K562 (cell line): Measurements from ENCODE around the gene MEGF11. TPM values are rescaled to one million over a fixed set of nuclear protein-coding genes. Genes with fewer than 3 reads are reported as not detected.

ENCODE experiments used
- ATAC-seq: fragments of 200-7000 bp; cut with Tn5 transposase; 3 replicates; pipeline ENCODE4 v1.9.1; 2020; ENCODE audit warnings: moderate library complexity
- BruUV-seq: library from RNA; stranded (reverse); fragments of 400-500 nt; replicated peaks from 2 replicates; lab custom pipeline; 2021; lab: Mats Ljungman, UMichigan
- CTCF ChIA-PET: fragments of 300-600 bp; formaldehyde crosslinking; extraction: SDS; loops from one replicate; lab custom pipeline; 2021; ENCODE audit warnings: low intra/inter-chr PET ratio; lab: Yijun Ruan, JAX
- POLR2A ChIA-PET: fragments of 300-600, 350-650 bp; sonication (Branson Sonifier 250); formaldehyde crosslinking; extraction: SDS; loops from one replicate; lab custom pipeline; 2021; ENCODE audit warnings: antibody characterized with exemption, inconsistent platforms; lab: Yijun Ruan, JAX
- DNase-seq, 4 experiments: peaks; one replicate each; pipeline versions ENCODE4 v3.0.0 to v3.0.0-alpha.2; 2011 to 2018; ENCODE audit warnings: low spot score in 3 of 4, mixed read lengths in 3 of 4; ENCODE audit errors: extremely low read depth in 1 of 4
- FAIRE-seq: peaks from 2 replicates; lab custom pipeline; 2011; peaks lifted over from hg19 to GRCh38; lab: Jason Lieb, UNC
- H2AFZ ChIP-seq: 2 replicates; pipeline ENCODE4 v1.6.0; 2011; ENCODE audit warnings: low read depth, low read length, control low read depth, inconsistent platforms
- H3K27ac ChIP-seq: fragments of 200-600 bp; 3 replicates; pipeline ENCODE4 v1.8.0; 2011; ENCODE audit warnings: low read depth, mild to moderate bottlenecking, control low read depth, inconsistent platforms, low read length, moderate library complexity, mixed read lengths; ENCODE audit errors: extremely low read depth
- H3K27me3 ChIP-seq, 2 experiments: fragments of 300-600 bp in 1 of 2; 2 replicates in 1 of 2; 3 replicates in 1 of 2; pipeline versions ENCODE4 v1.6.0 to v1.8.0; 2011; ENCODE audit warnings: inconsistent platforms in 2 of 2, low read length in 2 of 2, mild to moderate bottlenecking in 1 of 2, mixed read lengths in 1 of 2, moderate library complexity in 1 of 2; ENCODE audit not compliant: control insufficient read depth in 2 of 2, insufficient read depth in 2 of 2
- H3K36me3 ChIP-seq: fragments of 300-600 bp; 3 replicates; pipeline ENCODE4 v1.8.0; 2011; ENCODE audit warnings: mild to moderate bottlenecking, low read length, inconsistent platforms; ENCODE audit not compliant: control insufficient read depth, insufficient read depth
- H3K4me1 ChIP-seq, 2 experiments: fragments of 200-600 bp in 1 of 2; replicated peaks in 1 of 2; 2 replicates in 1 of 2; 3 replicates in 1 of 2; pipeline versions ENCODE4 v1.5.1 to v1.8.0; 2011; ENCODE audit warnings: inconsistent platforms in 2 of 2, low read length in 2 of 2, mild to moderate bottlenecking in 1 of 2, mixed read lengths in 1 of 2, moderate library complexity in 1 of 2; ENCODE audit not compliant: control insufficient read depth in 2 of 2, insufficient read depth in 2 of 2
- H3K4me2 ChIP-seq: 2 replicates; pipeline ENCODE4 v1.6.1; 2011; ENCODE audit warnings: low read length, control low read depth, inconsistent platforms, mixed read lengths; ENCODE audit not compliant: insufficient read depth
- H3K4me3 ChIP-seq: fragments of 200-600 bp; sonication (generic), shearing (Covaris generic); 2 replicates; pipeline ENCODE4 v1.5.1; 2016; ENCODE audit warnings: control low read depth, inconsistent platforms
- H3K79me2 ChIP-seq: fragments of 200-600 bp; 3 replicates; pipeline ENCODE4 v1.8.0; 2011; ENCODE audit warnings: low read length, inconsistent platforms; ENCODE audit not compliant: control insufficient read depth, insufficient read depth
- H3K9ac ChIP-seq, 2 experiments: 2 replicates each; pipeline versions ENCODE4 v1.6.0 to v1.6.1; 2011; ENCODE audit warnings: low read depth in 2 of 2, low read length in 2 of 2, control low read depth in 1 of 2, inconsistent platforms in 1 of 2, mild to moderate bottlenecking in 1 of 2, mixed read lengths in 1 of 2; ENCODE audit not compliant: insufficient read depth in 1 of 2
- H3K9me1 ChIP-seq: one replicate; pipeline ENCODE4 v1.6.0; 2011; ENCODE audit warnings: inconsistent platforms, mild to moderate bottlenecking, low read length, moderate library complexity; ENCODE audit not compliant: control insufficient read depth, insufficient read depth
- H3K9me3 ChIP-seq: replicated peaks from 2 replicates; pipeline ENCODE4 v1.5.1; 2011; ENCODE audit warnings: low read depth, low read length, inconsistent platforms; ENCODE audit not compliant: control insufficient read depth, insufficient read depth
- H4K20me1 ChIP-seq: replicated peaks from 2 replicates; pipeline ENCODE4 v1.6.1; 2011; ENCODE audit warnings: low read length, inconsistent platforms, mixed read lengths; ENCODE audit not compliant: control insufficient read depth, insufficient read depth
- BCLAF1 ChIP-seq, 2 experiments: fragments of 450-650 bp in 1 of 2; IDR thresholded peaks; 2 replicates each; pipeline ENCODE4 v1.6.1; 2011 to 2017; ENCODE audit warnings: low read depth in 2 of 2, antibody characterized with exemption in 1 of 2, borderline replicate concordance in 1 of 2, low read length in 1 of 2, mild to moderate bottlenecking in 1 of 2, mixed read lengths in 1 of 2; ENCODE audit not compliant: control insufficient read depth in 1 of 2
- CBFA2T3 ChIP-seq: fragments of 450-650 bp; IDR thresholded peaks from 2 replicates; pipeline ENCODE4 v1.6.1; 2017
- DLX4 ChIP-seq: fragments of 250-450 bp; sonication (Bioruptor Pico); IDR thresholded peaks from 2 replicates; pipeline ENCODE4 v1.6.1; 2021; ENCODE audit warnings: mild to moderate bottlenecking
- ESRRB ChIP-seq: fragments of 250-450 bp; sonication (Bioruptor Pico); IDR thresholded peaks from 2 replicates; pipeline ENCODE4 v1.5.0; 2020; ENCODE audit warnings: mild to moderate bottlenecking, moderate library complexity, borderline replicate concordance
- GTF2B ChIP-seq: IDR thresholded peaks from 2 replicates; pipeline ENCODE4 v1.6.1; 2011; ENCODE audit not compliant: insufficient read length; ENCODE audit errors: extremely low read depth
- HDGF ChIP-seq: fragments of 450-650 bp; IDR thresholded peaks from 2 replicates; pipeline ENCODE4 v1.6.1; 2016
- NKRF ChIP-seq: fragments of 450-650 bp; IDR thresholded peaks from 2 replicates; pipeline ENCODE4 v1.6.1; 2016; ENCODE audit warnings: borderline replicate concordance
- XRCC5 ChIP-seq: fragments of 200-400 bp; formaldehyde crosslinking; IDR thresholded peaks from 2 replicates; pipeline ENCODE4 v1.6.1; 2017; ENCODE audit warnings: low read depth, mild to moderate bottlenecking, low read length
- ZBTB2 ChIP-seq: fragments of 450-650 bp; IDR thresholded peaks from 2 replicates; pipeline ENCODE4 v1.6.1; 2016; ENCODE audit warnings: antibody characterized with exemption
- WGBS: fragments of 100-300 bp; shearing (Covaris generic); methylation state at CpG from one replicate; pipeline ENCODE4 v1.1.6; 2016; ENCODE audit warnings: low coverage, mixed read lengths; ENCODE audit not compliant: insufficient coverage; ENCODE audit errors: missing lambda C conversion rate; 5-methylcytosine and 5-hydroxymethylcytosine counted together
- in situ Hi-C: fragments of 300-500 bp; cut with MboI; formaldehyde crosslinking; loops from 4 replicates; pipeline ENCODE4 v1.15.0; 2018; ENCODE audit warnings: inconsistent platforms, mixed read lengths
- intact Hi-C: fragments of 100-400 bp; cut with micrococcal nuclease; formaldehyde crosslinking; loops from 2 replicates; pipeline ENCODE4 v1.14.2; 2022
- polyA plus RNA-seq, 8 experiments: library from polyadenylated mRNA; depleted of rRNA in 4 of 8; stranded (reverse) in 5 of 8; unstranded in 3 of 8; fragments of >200 nt; fragmentation: Nextera tagmentation in 2 of 8; fragmentation: Illumina TruSeq in 1 of 8; extraction: Ambion mirVana in 2 of 8; extraction: Trizol in 1 of 8; gene quantifications; 2 replicates each; pipeline versions ENCODE4 v1.2.1 to v1.2.3, GENCODE V29; 2011 to 2014; ENCODE audit warnings: inconsistent platforms in 1 of 8, missing spikeins in 1 of 8
- total RNA-seq, 7 experiments: library from RNA; depleted of rRNA in 6 of 7; stranded (reverse); fragments of >200 nt in 6 of 7; fragmentation: Illumina TruSeq in 2 of 7; extraction: Trizol in 2 of 7; gene quantifications; 2 replicates each; pipeline versions ENCODE4 v1.2.1 to v1.2.3, GENCODE V29; 2011 to 2021; ENCODE audit warnings: low replicate concordance in 1 of 7
- TF ChIP-seq, protein P1 (sequence below): fragments of 450-650 bp; IDR thresholded peaks from 2 replicates; pipeline ENCODE4 v1.6.1; 2016; ENCODE audit warnings: low read depth, mild to moderate bottlenecking, moderate library complexity

The MEGF11 gene
- total and polyA plus RNA-seq, 9 of the 15 experiments (the other 6 are each of a cell fraction or from before 2014, with no cell fraction given), result 0.06 to 0.23 (median 0.20) TPM; not detected in 6

- no peaks in the 10 kb centered on the region for H3K4me1 ChIP-seq
- H3K4me3 ChIP-seq, result no peak overlapping the region
- FAIRE-seq (no peak), DNase-seq (no peak), ATAC-seq (no peak)
- in situ Hi-C loops, result no loop called here
- no peak overlapping the region for H3K9ac ChIP-seq
- POLR2A ChIA-PET, result interaction anchor here (0.5 to 0.6 kb wide), 2 partner anchors 9 to 664 kb away, joined by 3 read pairs; no protein-coding TSS in a partner anchor
- CTCF ChIA-PET, result no interaction called here
- no peaks in the 10 kb centered on the region for H3K79me2 ChIP-seq
- no peaks in the 10 kb centered on the region for H3K36me3 ChIP-seq
- H4K20me1 ChIP-seq, result 0 out of 2 replicates have a peak, but pooled peaks cover 5% of the 10 kb centered on the region
- no peaks in the 10 kb centered on the region for H3K9me3 ChIP-seq
- no TSS peak for BruUV-seq
- no peak overlapping the region for H3K4me2 ChIP-seq
- intact Hi-C loops, result no loop called here
- peaks cover 14 to 46% of the 10 kb centered on the region in 2 experiments for H3K27me3 ChIP-seq
- 1% methylated on average over 20 of the region's 20 CpGs for WGBS
- H3K27ac ChIP-seq, result no peak overlapping the region
- H3K9me1 ChIP-seq, result no peaks in the 10 kb centered on the region
- no peak overlapping the region for H2AFZ ChIP-seq
- no peak for TF ChIP-seq HDGF
- no peak for TF ChIP-seq ZBTB2
- TF ChIP-seq DLX4 (CRISPR knock-in tag), result no peak
- TF ChIP-seq XRCC5, result no peak
- TF ChIP-seq ESRRB, result no peak
- no peak for TF ChIP-seq GTF2B
- no peak for TF ChIP-seq BCLAF1 (IDR thresholded peaks at IDR 0.05; ENCODE audit: borderline replicate concordance in 1 of 2, control insufficient read depth in 1 of 2, low read depth in 2 of 2, low read length in 1 of 2)
- TF ChIP-seq NKRF, result no peak
- no peak for TF ChIP-seq CBFA2T3
- TF ChIP-seq, protein P1, sequence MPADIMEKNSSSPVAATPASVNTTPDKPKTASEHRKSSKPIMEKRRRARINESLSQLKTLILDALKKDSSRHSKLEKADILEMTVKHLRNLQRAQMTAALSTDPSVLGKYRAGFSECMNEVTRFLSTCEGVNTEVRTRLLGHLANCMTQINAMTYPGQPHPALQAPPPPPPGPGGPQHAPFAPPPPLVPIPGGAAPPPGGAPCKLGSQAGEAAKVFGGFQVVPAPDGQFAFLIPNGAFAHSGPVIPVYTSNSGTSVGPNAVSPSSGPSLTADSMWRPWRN, result no peak
These were observed 175.2 kb downstream of the MEGF11 start for GRCh38 chr15:66078196-66078928.
